Ectodermal cell (in vitro differentiated cells): ENCODE data around the gene PIGL.
"Not testable (repeated sequence)": the region's sequence is repeated elsewhere in the genome, so short reads cannot be mapped to it uniquely, and the experiment has no call there.

Experiments
- H3K27ac ChIP-seq: 2 replicates; pipeline ENCODE4 v1.7.0; 2013; ENCODE audit warnings: mild to moderate bottlenecking, low read depth, low read length; ENCODE audit not compliant: insufficient read depth, poor library complexity, severe bottlenecking
- H3K27me3 ChIP-seq: 2 replicates; pipeline ENCODE4 v1.7.0; 2013; ENCODE audit warnings: mild to moderate bottlenecking, low read length; ENCODE audit not compliant: insufficient read depth, control insufficient read depth, poor library complexity, severe bottlenecking
- H3K36me3 ChIP-seq: one replicate; pipeline ENCODE4 v1.7.0; 2013; ENCODE audit warnings: low read length; ENCODE audit not compliant: control insufficient read depth, insufficient read depth
- H3K4me1 ChIP-seq: one replicate; pipeline ENCODE4 v1.7.0; 2013; ENCODE audit warnings: low read length; ENCODE audit not compliant: control insufficient read depth, insufficient read depth
- H3K4me3 ChIP-seq: 2 replicates; pipeline ENCODE4 v1.7.0; 2013; ENCODE audit warnings: low read depth, low read length, control low read depth; ENCODE audit not compliant: insufficient read depth
- H3K9me3 ChIP-seq: 2 replicates; pipeline ENCODE4 v1.7.0; 2013; ENCODE audit warnings: mild to moderate bottlenecking, low read length, moderate library complexity; ENCODE audit not compliant: control insufficient read depth
- WGBS, 2 experiments: methylation state at CpG; one replicate each; pipeline ENCODE4 v1.1.7; 2013; ENCODE audit warnings: missing lambda C conversion rate in 2 of 2; 5-methylcytosine and 5-hydroxymethylcytosine counted together

The PIGL gene

DNA sequence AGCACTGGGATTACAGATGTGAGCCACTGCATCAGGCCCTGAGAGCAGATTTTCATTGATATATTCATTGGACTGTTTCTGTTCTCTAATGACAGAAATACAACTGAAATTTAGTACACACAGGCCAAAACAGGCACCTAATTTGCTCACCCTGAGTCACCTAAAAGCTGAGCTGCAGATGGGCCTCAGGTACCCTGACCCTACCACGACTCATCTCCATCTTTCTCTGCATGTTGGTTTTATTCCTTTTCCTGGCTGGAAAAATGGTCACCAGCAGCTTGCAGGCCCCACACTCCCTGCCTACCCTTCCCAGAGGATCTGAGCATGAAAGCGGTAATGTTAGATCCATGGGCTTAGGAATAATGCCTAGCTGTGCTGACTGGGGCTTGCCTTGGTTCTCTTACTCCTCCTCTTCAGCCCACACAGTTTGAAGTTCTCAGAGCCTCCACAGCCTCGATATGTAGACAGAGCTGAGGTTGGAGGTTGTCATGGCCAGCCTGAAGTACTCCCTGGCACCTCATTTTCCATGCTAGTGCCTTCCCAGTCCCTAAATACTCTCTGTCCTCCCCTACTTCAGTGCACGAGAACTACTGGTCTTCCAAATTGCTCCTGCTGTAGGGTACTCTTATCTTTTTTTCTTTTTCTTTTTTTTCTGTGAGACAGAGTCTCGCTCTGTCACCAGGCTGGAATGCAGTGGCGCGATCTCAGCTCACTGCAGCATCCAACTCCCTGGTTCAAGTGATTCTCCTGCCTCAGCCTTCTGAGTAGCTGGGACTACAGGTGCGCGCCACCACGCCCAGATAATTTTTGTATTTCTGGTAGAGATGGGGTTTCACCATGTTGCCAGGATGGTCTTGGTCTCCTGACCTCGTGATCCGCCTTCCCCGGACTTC, 85.2 kb downstream of the PIGL start:
- Histone ChIP-seq H3K27me3 (no peaks in the 10 kb centered on the region), H3K27ac (no peak overlapping the region), H3K4me1 (peaks cover 10% of the 10 kb centered on the region), H3K36me3 (no peaks in the 10 kb centered on the region), H3K4me3 (no peak overlapping the region), H3K9me3 (no peaks in the 10 kb centered on the region)
- 93 to 94% methylated on average over 13 of the region's 13 CpGs for WGBS, 2 experiments

GRCh38 chr17:16302856-16303255, 85.8 kb downstream of the PIGL start:
- no peaks in the 10 kb centered on the region for H3K36me3 ChIP-seq
- no peak overlapping the region for H3K27ac ChIP-seq
- H3K9me3 ChIP-seq: no peaks in the 10 kb centered on the region
- H3K4me3 ChIP-seq: no peak overlapping the region
- no peaks in the 10 kb centered on the region for H3K27me3 ChIP-seq
- peaks cover 3% of the 10 kb centered on the region for H3K4me1 ChIP-seq
- 97 to 98% methylated on average over 4 of the region's 4 CpGs for WGBS, 2 experiments

- H3K9me3 ChIP-seq: no peaks in the 10 kb centered on the region
- H3K27me3 ChIP-seq: no peaks in the 10 kb centered on the region
- H3K4me3 ChIP-seq: no peak overlapping the region
- H3K36me3 ChIP-seq: no peaks in the 10 kb centered on the region
- no peak overlapping the region for H3K27ac ChIP-seq
- no peaks in the 10 kb centered on the region for H3K4me1 ChIP-seq
- 56 to 62% methylated on average over 3 of the region's 3 CpGs for WGBS, 2 experiments
Observed at GRCh38 chr17:16304830-16305229, 87.8 kb downstream of the PIGL start.

- WGBS, 2 experiments: 90 to 91% methylated on average over 8 of the region's 8 CpGs
- Histone ChIP-seq H3K4me1 (no peaks in the 10 kb centered on the region), H3K9me3 (no peaks in the 10 kb centered on the region)
Observed at GRCh38 chr17:16306211-16306610, 89.2 kb downstream of the PIGL start.

DNA sequence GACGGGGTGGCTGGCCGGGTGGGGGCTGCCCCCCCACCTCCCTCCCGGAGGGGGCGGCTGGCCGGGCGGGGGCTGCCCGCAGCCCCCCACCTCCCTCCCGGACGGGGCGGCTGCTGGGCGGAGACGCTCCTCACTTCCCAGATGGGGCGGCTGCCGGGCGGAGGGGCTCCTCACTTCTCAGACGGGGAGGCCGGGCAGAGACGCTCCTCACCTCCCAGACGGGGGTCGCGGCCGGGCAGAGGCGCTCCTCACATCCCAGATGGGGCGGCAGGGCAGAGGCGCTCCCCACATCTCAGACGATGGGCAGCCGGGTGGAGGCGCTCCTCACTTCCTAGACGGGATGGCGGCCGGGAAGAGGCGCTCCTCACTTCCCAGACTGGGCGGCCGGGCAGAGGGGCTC, 95.1 kb downstream of the PIGL start:
- H3K9me3 ChIP-seq, H3K4me3 ChIP-seq, H3K27ac ChIP-seq, H3K4me1 ChIP-seq, H3K27me3 ChIP-seq, H3K36me3 ChIP-seq: not testable (repeated sequence)
- 96% methylated on average over 32 of the region's 34 CpGs for WGBS, 2 experiments

More at GRCh38 chr17:16306211-16306610, 89.2 kb downstream of the PIGL start:
- Histone ChIP-seq H3K27me3 (no peaks in the 10 kb centered on the region), H3K36me3 (no peaks in the 10 kb centered on the region), H3K27ac (no peak overlapping the region), H3K4me3 (no peak overlapping the region)

DNA sequence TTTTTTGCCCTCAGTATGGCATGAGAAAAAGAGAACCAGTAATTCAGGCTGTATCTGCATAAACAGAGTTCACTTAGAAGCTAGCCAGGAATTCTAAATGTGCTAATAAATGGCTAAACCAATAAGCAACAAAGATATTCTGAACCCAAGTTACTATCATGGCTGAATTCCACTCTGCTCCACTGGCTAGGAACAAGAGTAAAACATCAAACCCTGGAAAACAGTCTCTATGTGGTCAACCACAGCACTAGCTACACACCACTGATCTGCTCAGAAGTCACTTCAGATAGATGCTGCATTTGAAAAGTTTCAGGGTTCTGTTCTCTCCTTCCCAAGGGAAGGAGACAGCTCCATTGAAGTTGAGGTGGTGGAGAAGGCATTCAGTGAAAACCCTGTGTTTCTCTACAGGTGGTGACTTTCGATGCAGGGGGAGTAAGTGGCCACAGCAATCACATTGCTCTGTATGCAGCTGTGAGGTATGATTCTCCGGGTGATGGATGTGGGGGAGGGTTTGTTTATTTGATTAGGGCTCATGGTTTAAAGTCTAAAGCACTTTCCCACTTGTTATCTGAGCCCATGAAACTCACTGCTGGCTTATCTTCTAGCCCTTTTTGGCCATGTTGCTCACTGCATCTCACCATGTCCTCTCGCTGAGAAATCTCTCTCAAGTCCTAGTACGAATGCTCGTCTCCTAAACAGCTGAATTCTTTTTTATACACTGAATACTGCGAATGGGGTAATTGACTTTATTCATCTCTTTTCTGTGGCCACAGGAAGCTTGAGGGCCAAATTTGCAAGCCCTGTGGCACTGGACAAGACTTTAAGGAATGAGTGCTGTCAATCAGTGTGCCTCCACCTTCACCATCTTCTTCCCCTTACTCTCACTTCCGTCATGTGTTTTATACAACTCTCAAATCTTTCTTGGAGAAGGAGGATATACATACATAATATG, 96.4 kb downstream of the PIGL start:
- 93 to 99% methylated on average over 6 to 7 of the region's 7 CpGs for WGBS, 2 experiments
- H3K4me1 ChIP-seq: no peaks in the 10 kb centered on the region
- no peak overlapping the region for H3K27ac ChIP-seq
- no peaks in the 10 kb centered on the region for H3K9me3 ChIP-seq
- H3K27me3 ChIP-seq: no peaks in the 10 kb centered on the region
- no peak overlapping the region for H3K4me3 ChIP-seq
- no peaks in the 10 kb centered on the region for H3K36me3 ChIP-seq

DNA sequence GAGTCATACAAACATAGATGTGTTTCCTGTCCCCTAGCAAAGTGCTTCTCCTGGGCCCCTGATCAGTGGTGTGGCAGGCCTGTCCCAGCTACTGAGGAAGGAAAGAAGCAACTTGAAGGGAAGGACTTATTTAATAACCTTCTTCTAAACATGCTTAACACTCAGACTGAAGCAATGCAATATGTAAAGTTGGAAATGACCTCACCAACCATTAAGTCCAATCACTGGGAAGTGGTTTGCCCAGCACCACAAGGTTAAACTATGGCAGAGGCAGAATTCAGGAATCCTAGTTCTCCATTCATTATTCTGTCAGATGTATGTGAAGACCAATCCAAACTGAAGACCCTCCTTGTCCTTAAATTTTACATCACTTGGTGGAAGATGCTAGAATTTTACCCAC, 97.2 kb downstream of the PIGL start:
- H3K27ac ChIP-seq: no peak overlapping the region
- H3K27me3 ChIP-seq: no peaks in the 10 kb centered on the region
- H3K4me3 ChIP-seq: no peak overlapping the region
- no peaks in the 10 kb centered on the region for H3K4me1 ChIP-seq
- no peaks in the 10 kb centered on the region for H3K36me3 ChIP-seq
- H3K9me3 ChIP-seq: no peaks in the 10 kb centered on the region

GRCh38 chr17:16314859-16315258, 97.8 kb downstream of the PIGL start:
- Histone ChIP-seq H3K9me3 (no peaks in the 10 kb centered on the region), H3K36me3 (no peaks in the 10 kb centered on the region), H3K27me3 (no peaks in the 10 kb centered on the region), H3K4me3 (no peak overlapping the region), H3K27ac (no peak overlapping the region), H3K4me1 (no peaks in the 10 kb centered on the region)
- WGBS, 2 experiments: 93 to 96% methylated on average over 3 of the region's 3 CpGs

DNA sequence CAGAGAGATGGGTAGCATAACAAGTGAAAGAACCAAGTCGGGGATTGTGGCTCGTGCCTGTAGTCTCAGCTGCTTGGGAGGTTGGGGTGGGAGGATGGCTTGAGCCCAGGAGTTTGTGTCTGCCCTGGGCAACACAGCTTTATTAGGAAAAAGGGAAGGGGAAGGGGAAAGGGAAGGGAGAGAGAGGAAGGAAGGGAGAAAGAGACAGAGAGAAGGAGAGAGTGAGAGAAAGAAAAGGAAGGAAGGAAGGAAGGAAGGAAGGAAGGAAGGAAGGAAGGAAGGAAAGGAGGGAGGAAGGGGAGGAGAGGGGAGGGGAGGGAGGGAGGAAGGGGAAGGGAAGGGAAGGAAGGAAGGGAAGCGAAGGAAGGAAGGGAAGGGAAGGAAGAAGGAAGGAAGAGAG, 103.0 kb downstream of the PIGL start:
- H3K27ac ChIP-seq: no peak overlapping the region
- no peaks in the 10 kb centered on the region for H3K27me3 ChIP-seq
- H3K4me1 ChIP-seq: no peaks in the 10 kb centered on the region
- no peaks in the 10 kb centered on the region for H3K9me3 ChIP-seq
- 61 to 64% methylated on average over 3 of the region's 3 CpGs for WGBS, 2 experiments
- no peaks in the 10 kb centered on the region for H3K36me3 ChIP-seq
- no peak overlapping the region for H3K4me3 ChIP-seq

- Histone ChIP-seq H3K9me3 (no peaks in the 10 kb centered on the region), H3K27me3 (no peaks in the 10 kb centered on the region), H3K27ac (no peak overlapping the region), H3K36me3 (no peaks in the 10 kb centered on the region), H3K4me1 (no peaks in the 10 kb centered on the region), H3K4me3 (no peak overlapping the region)
- 86 to 93% methylated on average over 3 of the region's 3 CpGs for WGBS, 2 experiments
Observed at GRCh38 chr17:16322636-16323035, 105.6 kb downstream of the PIGL start.
